HUES64 (cell line): ENCODE measurements around the gene TSC22D3.

Experiments used
- H3K27ac ChIP-seq: 2 replicates; pipeline ENCODE4 v1.7.0; 2013; ENCODE audit warnings: low read depth, low read length, inconsistent platforms
- H3K27me3 ChIP-seq: 2 replicates; pipeline ENCODE4 v1.6.1; 2013; ENCODE audit warnings: mild to moderate bottlenecking, low read length; ENCODE audit not compliant: insufficient read depth
- H3K36me3 ChIP-seq: 2 replicates; pipeline ENCODE4 v1.6.1; 2013; ENCODE audit warnings: mild to moderate bottlenecking, low read length; ENCODE audit not compliant: insufficient read depth
- H3K4me1 ChIP-seq: 2 replicates; pipeline ENCODE4 v1.6.1; 2013; ENCODE audit warnings: mild to moderate bottlenecking, low read length, moderate library complexity; ENCODE audit not compliant: insufficient read depth
- H3K4me3 ChIP-seq: 2 replicates; pipeline ENCODE4 v1.5.1; 2013; ENCODE audit warnings: mild to moderate bottlenecking, low read length, moderate library complexity
- H3K9ac ChIP-seq: 2 replicates; pipeline ENCODE4 v1.6.1; 2013; ENCODE audit warnings: mild to moderate bottlenecking, low read depth, low read length
- H3K9me3 ChIP-seq: 2 replicates; pipeline ENCODE4 v1.6.1; 2013; ENCODE audit warnings: low read depth, low read length; ENCODE audit not compliant: insufficient read depth
- WGBS: fragments of 150-250, 120-280 bp; methylation state at CpG from one replicate; pipeline ENCODE4 v1.1.7; 2013; ENCODE audit warnings: missing lambda C conversion rate; 5-methylcytosine and 5-hydroxymethylcytosine counted together

The TSC22D3 gene

GRCh38 chrX:107775000-107775733, 420 bp downstream of the TSC22D3 start:
- no peak overlapping the region for H3K9ac ChIP-seq
- H3K4me1 ChIP-seq = peaks cover 11% of the 10 kb centered on the region; the same call in 1 of the 2 replicates
- H3K36me3 ChIP-seq = no peaks in the 10 kb centered on the region
- WGBS = 8% methylated on average over 36 of the region's 40 CpGs
- peak overlapping the region; percentile 53 for H3K4me3 ChIP-seq
- H3K27ac ChIP-seq = no peak overlapping the region
- H3K9me3 ChIP-seq = no peaks in the 10 kb centered on the region
- peaks cover 42% of the 10 kb centered on the region for H3K27me3 ChIP-seq

- H3K4me1 ChIP-seq = peaks cover 11% of the 10 kb centered on the region; the same call in 1 of the 2 replicates
- WGBS = 75% methylated on average over 9 of the region's 9 CpGs
These were observed 1.6 kb downstream of the TSC22D3 start for GRCh38 chrX:107773906-107774435.

DNA sequence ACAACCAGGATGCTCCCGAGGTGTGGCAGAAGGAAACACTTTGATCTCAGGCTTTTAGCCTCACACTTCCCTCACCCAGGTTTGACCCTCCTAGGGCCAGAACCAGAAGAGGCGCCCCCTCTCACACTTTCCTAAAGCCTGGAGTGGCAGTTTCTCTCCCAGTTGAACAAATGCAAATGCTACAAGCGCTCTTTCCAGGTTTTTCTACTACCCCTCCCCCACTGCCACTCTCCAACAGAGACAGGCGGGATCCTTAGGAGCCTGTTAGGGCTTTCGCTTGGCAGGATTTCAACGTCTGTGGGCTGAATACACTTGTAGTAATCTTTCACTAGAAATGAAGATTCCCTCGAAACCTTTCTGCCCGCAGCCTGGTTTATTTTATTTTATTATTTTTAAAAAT, 2.4 kb downstream of the TSC22D3 start:
- Histone ChIP-seq H3K27ac (no peak overlapping the region), H3K4me3 (no peak overlapping the region; the same call in 1 of the 2 replicates), H3K27me3 (peaks cover 42% of the 10 kb centered on the region), H3K9ac (no peak overlapping the region), H3K36me3 (no peaks in the 10 kb centered on the region), H3K9me3 (no peaks in the 10 kb centered on the region), H3K4me1 (peaks cover 11% of the 10 kb centered on the region; the same call in 1 of the 2 replicates)
- WGBS = 1% methylated on average over 5 of the region's 8 CpGs

More at GRCh38 chrX:107773906-107774435, 1.6 kb downstream of the TSC22D3 start:
- Histone ChIP-seq H3K9ac (no peak overlapping the region), H3K36me3 (no peaks in the 10 kb centered on the region), H3K9me3 (no peaks in the 10 kb centered on the region), H3K27ac (no peak overlapping the region), H3K27me3 (peaks cover 42% of the 10 kb centered on the region), H3K4me3 (no peak overlapping the region)

- 88% methylated on average over 5 of the region's 7 CpGs for WGBS
These were observed 5.8 kb downstream of the TSC22D3 start for GRCh38 chrX:107769581-107770317.

DNA sequence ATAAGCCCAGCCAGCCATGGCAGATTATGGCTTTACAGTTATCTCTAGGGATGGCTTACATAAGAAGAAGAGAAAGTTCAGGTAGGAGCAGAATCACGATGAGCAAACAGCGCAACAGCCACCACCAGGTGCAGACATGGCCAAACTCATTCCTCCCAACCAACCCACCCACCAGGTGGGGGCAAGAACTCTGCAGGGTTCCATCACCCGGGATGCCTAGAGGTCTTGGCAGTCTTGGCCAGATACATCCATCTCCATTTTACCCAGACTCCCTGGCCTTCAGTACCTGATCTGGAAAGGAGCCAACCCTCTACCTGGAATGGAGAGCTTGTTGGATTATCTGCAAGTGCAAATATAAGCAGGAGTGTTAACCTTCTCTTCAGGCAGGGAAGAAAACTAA, 7.5 kb downstream of the TSC22D3 start:
- no peaks in the 10 kb centered on the region for H3K36me3 ChIP-seq
- peaks cover 3% of the 10 kb centered on the region; the same call in 1 of the 2 replicates for H3K4me1 ChIP-seq
- H3K27ac ChIP-seq = no peak overlapping the region
- no peak overlapping the region for H3K9ac ChIP-seq
- 97% methylated on average over 3 of the region's 3 CpGs for WGBS
- no peaks in the 10 kb centered on the region for H3K9me3 ChIP-seq
- no peak overlapping the region for H3K4me3 ChIP-seq
- peaks cover 2% of the 10 kb centered on the region; the same call in 1 of the 2 replicates for H3K27me3 ChIP-seq

More at GRCh38 chrX:107769581-107770317, 5.8 kb downstream of the TSC22D3 start:
- Histone ChIP-seq H3K4me1 (peaks cover 11% of the 10 kb centered on the region; the same call in 1 of the 2 replicates), H3K9me3 (no peaks in the 10 kb centered on the region), H3K9ac (no peak overlapping the region), H3K36me3 (no peaks in the 10 kb centered on the region), H3K4me3 (no peak overlapping the region), H3K27me3 (peaks cover 19% of the 10 kb centered on the region), H3K27ac (no peak overlapping the region)

- Histone ChIP-seq H3K27ac (no peak overlapping the region), H3K4me3 (no peak overlapping the region), H3K4me1 (no peaks in the 10 kb centered on the region), H3K9ac (no peak overlapping the region), H3K27me3 (no peaks in the 10 kb centered on the region), H3K9me3 (no peaks in the 10 kb centered on the region), H3K36me3 (no peaks in the 10 kb centered on the region)
- 73% methylated on average over 5 of the region's 8 CpGs for WGBS
These were observed 9.0 kb downstream of the TSC22D3 start for GRCh38 chrX:107766470-107767150.

- H3K36me3 ChIP-seq = no peaks in the 10 kb centered on the region
- no peaks in the 10 kb centered on the region for H3K9me3 ChIP-seq
- no peak overlapping the region for H3K27ac ChIP-seq
- H3K27me3 ChIP-seq = no peaks in the 10 kb centered on the region
- H3K4me3 ChIP-seq = no peak overlapping the region
- no peaks in the 10 kb centered on the region for H3K4me1 ChIP-seq
- WGBS = 91% methylated on average over 11 of the region's 11 CpGs
- H3K9ac ChIP-seq = no peak overlapping the region
These were observed 10.6 kb downstream of the TSC22D3 start for GRCh38 chrX:107764845-107765608.

DNA sequence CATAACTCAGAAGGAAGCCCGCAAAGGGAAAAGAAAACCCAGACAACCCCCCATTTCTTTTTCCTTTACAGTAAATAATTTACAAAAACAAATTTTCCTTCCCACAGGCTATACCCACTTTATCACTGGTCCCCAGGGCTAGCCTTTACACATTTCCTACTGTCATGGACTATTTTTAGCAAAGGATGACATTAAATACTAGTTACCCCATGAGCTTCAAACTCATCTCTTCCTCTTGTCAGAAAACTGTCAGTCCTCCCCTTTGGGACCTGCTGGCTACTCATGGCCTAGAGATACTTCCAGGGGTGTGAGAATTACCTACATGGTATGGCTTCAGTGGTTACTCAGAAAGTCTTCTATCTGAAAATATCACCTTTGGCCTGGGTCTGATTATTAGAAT, 11.9 kb downstream of the TSC22D3 start:
- H3K4me3 ChIP-seq = no peak overlapping the region
- H3K36me3 ChIP-seq = no peaks in the 10 kb centered on the region
- H3K9me3 ChIP-seq = no peaks in the 10 kb centered on the region
- 88% methylated on average over 1 of the region's 1 CpG for WGBS
- H3K27ac ChIP-seq = no peak overlapping the region
- no peak overlapping the region for H3K9ac ChIP-seq
- H3K4me1 ChIP-seq = no peaks in the 10 kb centered on the region
- no peaks in the 10 kb centered on the region for H3K27me3 ChIP-seq

GRCh38 chrX:107760304-107761077, 15.1 kb downstream of the TSC22D3 start:
- 85% methylated on average over 5 of the region's 5 CpGs for WGBS
- no peaks in the 10 kb centered on the region for H3K36me3 ChIP-seq
- no peak overlapping the region for H3K27ac ChIP-seq

GRCh38 chrX:107758231-107758766, 17.3 kb downstream of the TSC22D3 start:
- no peaks in the 10 kb centered on the region for H3K9me3 ChIP-seq
- 92% methylated on average over 5 of the region's 5 CpGs for WGBS

More at GRCh38 chrX:107760304-107761077, 15.1 kb downstream of the TSC22D3 start:
- no peak overlapping the region for H3K4me3 ChIP-seq
- no peak overlapping the region for H3K9ac ChIP-seq
- no peaks in the 10 kb centered on the region for H3K4me1 ChIP-seq
- H3K27me3 ChIP-seq = no peaks in the 10 kb centered on the region
- H3K9me3 ChIP-seq = no peaks in the 10 kb centered on the region

More at GRCh38 chrX:107758231-107758766, 17.3 kb downstream of the TSC22D3 start:
- Histone ChIP-seq H3K4me3 (no peak overlapping the region), H3K27me3 (no peaks in the 10 kb centered on the region), H3K9ac (no peak overlapping the region), H3K27ac (no peak overlapping the region), H3K4me1 (no peaks in the 10 kb centered on the region), H3K36me3 (no peaks in the 10 kb centered on the region)
